HG03558 (cell line): ENCODE data around the gene SPI1.
A peak's percentile ranks its signal among the peaks of the same experiment; 100 is the strongest.

Experiments used
- ATAC-seq: cut with Tn5 transposase; IDR thresholded peaks from one replicate; pipeline ENCODE4 v1.9.1; 2021; ENCODE audit warnings: moderate number of reproducible peaks; ENCODE audit not compliant: unreplicated experiment; ENCODE audit errors: extremely low read depth

Gene SPI1

GRCh38 chr11:47407746-47408590 lies 29.6 kb upstream of the SPI1 start, which contains the start of gene SLC39A13:
Gene SLC39A13 (plus strand): TSS chr11:47408590. CDS start chr11:47410095, 1,505 bp downstream.
- peak; percentile 71 for ATAC-seq

DNA sequence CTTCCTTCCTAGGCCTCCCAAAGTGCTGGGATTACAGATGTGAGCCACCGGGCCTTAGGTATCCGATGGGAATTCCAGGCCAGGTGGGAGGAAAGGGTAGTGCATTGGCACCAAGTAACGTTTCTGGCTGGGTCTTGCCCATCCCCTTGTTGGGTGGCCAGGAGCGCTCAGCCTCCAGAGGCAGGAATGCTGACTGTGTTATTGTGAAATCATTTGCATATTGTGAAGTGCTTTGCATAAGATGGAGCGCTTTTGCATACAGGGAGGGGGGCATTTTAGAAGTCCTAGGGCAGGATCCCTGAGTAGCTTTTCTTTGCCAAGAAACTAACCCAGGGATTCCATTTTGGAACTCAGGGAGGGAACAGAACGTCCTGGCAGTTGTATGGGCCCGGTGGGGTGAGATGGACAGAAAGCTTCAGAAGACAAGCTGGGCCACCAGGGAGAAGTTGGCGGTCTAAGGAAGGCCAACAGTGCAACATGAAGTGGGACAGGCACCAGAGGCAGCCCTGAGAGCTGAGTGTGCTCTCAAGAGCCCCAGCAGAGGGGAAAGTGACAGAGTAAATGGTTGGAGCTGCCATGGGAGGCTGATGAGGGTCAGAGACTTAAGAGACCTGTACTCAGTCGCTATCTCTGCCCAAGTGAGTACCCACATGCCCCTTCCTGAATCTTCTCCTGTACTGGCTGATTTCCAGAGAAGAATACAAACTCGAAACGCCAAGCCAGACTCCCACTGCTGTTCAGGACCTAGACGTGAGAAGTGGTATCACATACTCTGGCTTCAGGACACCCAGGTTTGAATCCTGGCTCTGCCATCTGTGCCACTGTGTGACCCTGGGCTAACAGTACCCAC lies 28.8 kb upstream of the SPI1 start:
- no peak for ATAC-seq

- ATAC-seq = no peak
Measured at GRCh38 chr11:47403571-47403970, 25.2 kb upstream of the SPI1 start.

- ATAC-seq = no peak
Measured at GRCh38 chr11:47403135-47403534, 24.8 kb upstream of the SPI1 start.

DNA sequence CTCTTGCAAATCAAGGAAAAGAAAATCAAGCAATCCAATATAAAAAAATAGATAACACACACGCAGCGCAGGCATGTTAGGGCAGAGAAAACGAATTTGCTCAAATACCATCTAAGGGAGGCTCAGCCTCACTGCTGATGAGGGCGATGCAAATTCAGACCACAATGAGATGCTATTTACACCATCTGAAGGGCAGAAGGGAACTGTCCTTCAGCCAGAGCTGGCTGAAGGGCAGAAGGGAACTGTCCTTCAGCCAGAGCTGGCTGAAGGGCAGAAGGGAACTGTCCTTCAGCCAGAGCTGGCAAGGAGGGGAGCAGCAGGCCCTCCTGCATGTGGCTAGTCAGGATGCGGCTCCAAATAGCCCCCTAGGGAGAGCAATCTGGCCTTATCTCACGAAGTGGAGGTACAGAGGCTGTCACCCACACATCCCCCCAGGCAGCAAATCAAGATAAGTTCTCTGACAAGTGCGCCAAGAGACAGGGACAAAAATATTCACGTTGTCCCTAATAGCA lies 22.5 kb upstream of the SPI1 start:
- no peak for ATAC-seq

DNA sequence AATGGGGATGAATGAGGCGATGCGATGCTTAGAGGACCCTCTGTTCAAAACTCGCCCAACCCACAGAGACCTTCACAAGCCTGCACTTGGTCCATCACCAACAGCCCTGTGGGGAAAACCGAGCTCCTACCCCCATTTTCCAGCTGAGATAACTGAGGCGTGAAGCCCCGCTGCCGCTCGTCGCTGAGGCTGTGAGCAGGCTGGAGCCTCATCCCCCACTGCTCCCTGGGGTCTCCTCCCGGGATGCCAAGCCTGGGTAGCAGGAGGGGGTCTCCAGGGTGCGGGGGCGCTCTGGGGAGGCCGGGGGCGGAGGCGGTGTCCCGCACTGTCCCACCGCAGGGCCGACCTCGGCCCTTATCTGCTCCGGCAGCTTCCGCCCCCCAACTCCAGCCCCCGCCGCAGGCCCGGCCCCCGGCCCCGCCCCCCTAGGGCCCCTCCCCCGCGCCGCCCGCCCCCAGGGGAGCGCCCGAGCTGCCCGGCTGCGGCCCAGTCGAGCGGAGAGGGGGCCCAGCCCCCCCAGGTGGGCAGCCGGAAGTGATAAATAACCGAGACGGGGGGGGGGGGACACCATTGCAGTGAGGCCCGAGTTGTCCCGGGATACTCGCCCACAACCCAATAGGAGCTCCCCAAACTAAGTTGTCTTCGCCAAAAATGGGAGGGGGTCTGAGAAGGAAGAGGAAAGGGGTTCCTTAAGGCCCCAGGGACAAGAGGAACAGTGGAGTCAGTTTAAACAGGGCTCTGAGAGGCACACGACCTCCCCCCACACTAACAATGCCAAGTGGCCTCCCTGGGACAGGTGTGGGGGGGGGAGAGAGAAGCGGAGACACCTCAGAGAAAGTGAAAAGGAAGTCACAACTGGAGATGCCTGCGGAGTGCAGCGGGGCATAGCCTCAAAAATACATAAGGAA lies 21.8 kb upstream of the SPI1 start:
- ATAC-seq = no peak

- ATAC-seq = no peak
Measured at GRCh38 chr11:47398551-47398950, 20.2 kb upstream of the SPI1 start.

DNA sequence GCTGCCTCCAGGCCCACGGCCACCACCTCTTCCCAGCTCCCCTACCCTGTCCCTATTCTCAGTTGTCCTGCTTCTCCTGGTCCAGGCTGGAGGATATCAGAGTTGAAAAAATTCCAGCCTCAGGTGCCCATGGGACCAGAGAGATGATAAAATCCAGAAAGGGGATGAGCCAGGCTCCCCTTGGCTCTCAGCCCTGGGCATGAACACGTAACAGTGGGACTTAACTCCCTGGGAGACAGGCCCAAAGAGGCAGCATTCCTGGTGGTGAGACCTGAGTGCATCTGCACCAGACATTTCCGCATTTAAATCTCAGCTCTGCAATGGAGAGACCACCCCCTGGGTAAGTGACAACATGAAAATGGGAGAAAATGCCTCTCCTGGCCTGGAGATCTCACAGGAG lies 19.7 kb upstream of the SPI1 start:
- no peak for ATAC-seq

GRCh38 chr11:47396049-47396320 lies 17.6 kb upstream of the SPI1 start:
- no peak for ATAC-seq

DNA sequence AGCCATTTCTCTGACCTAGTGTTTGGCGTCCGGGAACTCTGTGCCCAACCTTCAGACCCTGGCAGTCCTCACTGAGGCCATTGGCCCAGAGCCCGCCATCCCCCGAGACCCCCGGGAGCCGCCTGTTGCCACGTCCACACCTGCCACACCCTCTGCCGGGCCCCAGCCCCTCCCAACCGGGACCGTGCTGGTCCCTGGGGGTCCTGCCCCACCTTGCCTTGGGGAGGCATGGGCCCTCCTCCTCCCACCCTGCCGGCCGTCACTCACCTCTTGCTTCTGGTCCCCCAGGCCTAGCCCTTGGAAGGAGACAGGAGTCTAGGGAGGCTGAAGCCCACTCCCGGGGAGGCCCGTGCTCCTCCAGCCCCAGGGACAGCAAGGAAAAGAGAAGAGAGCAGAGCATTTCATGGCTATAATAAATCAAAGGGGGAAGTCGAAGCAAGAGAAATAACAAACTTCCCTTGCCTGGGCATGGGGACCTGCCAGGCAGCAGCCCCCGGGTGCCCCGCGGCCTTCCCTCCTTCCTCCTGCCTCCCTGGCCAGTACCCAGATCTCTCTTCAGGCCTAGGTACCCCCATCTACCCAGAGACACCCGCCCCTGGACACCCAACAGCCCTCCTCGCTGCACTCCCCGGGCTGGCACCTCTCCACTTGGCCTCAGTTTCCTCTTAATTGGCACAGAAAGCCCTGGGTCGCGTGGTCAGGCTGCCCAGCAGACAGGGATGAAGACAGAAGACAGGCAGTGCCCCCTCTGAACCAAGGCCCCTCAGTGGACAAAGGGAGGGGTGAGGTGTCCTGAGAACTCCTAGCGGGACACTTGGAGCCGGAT lies 17.1 kb upstream of the SPI1 start:
- ATAC-seq = no peak

DNA sequence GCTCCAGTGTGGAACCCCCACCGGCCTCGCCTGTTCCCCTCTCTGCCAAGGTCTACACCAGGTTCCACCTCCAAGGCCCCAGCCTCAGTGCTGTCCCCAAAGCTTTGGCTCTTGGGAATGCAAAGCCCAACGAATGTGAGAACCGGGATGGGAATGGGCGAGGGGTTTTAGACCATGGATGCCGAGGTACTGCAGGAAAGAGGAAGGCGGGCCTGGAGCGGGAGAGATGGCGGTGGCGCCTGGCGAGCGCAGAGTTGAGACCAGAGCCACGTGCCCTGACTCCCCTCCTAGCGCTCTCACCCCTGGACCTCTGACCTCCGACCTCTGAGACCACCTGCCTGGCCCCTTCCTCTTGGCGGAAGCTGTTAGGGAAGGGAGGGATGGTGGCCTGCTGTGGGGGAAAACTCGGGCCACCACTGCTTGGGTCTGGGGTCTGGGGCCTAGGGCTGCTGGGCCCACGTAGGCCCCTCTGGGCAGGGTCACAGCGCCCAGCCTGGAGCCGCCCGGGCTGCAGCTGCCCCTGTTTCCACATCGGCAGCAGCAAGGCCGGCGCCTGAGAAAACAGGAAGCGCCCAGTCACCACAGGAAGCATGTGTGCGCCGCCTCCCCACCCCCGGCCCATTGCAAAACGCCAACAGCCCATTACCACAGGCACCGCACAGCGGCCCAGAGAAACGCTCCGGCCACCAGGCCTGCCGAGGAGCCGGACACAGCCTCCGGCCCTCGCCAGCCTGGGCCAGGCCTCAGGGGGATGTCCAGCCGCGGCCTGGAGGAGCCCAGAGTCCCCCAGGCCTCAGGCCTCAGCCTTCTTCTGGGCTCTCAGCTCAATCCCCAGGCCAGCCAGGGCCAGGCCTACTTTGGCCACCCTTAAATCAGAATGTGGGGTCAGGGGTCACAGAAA lies 16.2 kb upstream of the SPI1 start:
- ATAC-seq = no peak

DNA sequence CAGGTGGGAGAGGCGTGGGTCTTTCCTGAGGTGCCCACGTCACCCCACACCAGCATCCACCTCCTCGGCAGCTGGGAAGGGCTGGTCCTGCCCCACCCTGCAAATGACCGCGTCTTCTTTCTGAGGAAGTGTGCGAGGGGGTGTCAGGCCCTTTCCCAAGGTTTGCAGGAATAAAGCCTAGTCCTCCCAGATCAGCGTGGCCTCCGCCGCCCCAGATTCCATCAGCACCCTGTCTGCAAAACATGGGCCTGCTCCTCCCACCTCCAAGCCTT lies 15.6 kb upstream of the SPI1 start:
- no peak for ATAC-seq

- ATAC-seq = no peak
Measured at GRCh38 chr11:47393163-47394049, 15.1 kb upstream of the SPI1 start.

DNA sequence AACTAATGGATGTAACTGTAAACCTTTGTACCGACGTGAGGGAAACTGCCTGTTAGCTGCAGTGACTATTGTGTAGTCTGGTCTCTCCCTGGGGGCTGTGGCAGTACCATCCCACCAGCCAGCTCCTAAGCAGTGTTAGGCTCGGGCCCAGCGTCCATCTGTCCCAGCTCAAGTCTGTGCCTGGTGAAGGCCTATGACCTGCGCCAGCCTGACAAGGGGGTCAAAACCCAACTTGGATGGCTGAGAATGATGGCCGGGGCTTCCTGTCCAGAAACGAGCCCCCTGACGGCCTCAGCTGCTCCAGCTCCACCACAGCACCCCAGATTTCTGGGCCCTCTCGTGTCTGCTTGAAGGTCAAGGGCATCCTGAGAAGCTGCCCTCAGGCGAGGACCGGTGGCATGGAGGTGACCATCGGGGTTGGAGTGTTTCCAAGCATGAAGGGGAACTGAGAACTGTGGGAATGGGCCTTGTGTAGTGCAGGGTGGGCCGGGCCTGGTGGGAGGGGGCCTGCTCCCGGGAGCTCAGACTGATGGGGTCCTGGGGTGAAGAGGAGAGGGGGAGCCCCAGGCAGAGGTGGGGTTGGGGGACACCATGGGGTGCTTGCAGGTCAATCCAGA lies 14.3 kb upstream of the SPI1 start:
- ATAC-seq = no peak

- ATAC-seq = no peak
Measured at GRCh38 chr11:47391711-47392432, 13.5 kb upstream of the SPI1 start.

DNA sequence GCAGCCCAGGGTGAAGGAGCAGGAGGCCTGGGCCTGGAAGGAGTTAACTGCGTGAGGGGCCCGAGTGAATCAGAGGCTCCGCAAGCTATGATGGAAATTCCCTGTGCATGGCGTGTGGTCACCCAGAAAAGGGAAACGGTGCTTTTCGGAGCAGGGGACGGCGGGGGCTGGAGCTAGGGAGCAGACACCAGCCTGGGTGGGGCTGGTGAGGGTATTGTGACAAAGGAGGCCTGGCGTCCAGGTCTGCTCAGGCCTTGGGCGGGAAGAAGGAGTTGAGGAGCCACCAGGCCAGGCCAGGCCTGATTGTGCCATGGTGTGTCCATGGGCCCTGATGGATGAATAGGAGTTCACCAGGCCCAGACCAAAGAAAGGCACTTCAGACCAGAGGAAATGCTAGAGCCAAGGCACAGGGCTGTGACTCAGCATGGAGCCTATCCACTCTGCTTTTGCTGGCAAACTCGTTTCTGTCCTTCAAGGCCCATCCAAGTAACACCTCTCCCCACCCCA lies 12.8 kb upstream of the SPI1 start:
- ATAC-seq = no peak

DNA sequence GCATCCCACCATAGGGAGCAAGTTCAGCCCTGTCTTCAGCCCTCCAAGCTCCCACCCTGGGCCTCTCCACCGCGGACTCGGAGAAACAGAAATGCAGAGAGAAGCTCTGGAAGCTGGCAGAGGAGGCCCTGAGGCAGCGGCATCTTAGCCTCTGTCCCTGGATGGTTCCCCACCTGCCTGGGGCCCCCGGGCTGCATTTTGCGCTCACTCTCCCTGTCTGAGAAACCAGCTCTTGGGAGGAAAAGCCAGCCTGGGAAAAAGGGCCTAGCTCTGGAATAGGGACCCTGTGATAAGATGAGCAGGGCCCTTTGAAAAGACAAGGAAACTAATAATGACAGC lies 12.0 kb upstream of the SPI1 start:
- ATAC-seq = no peak
